B cell (primary cell): Measurements from ENCODE around the gene ERI2.

Source experiments
- EZH2 ChIP-seq: IDR thresholded peaks from 2 replicates; pipeline ENCODE4 v1.6.1; 2012; ENCODE audit warnings: borderline replicate concordance, low read depth, mild to moderate bottlenecking, moderate library complexity, low read length; ENCODE audit not compliant: insufficient read depth, poor library complexity, severe bottlenecking
- TF ChIP-seq, protein P1 (sequence below): fragments of 200-600 bp; IDR thresholded peaks from one replicate; pipeline ENCODE4 v1.8.0; 2022; ENCODE audit warnings: antibody characterized with exemption, mild to moderate bottlenecking

DNA sequence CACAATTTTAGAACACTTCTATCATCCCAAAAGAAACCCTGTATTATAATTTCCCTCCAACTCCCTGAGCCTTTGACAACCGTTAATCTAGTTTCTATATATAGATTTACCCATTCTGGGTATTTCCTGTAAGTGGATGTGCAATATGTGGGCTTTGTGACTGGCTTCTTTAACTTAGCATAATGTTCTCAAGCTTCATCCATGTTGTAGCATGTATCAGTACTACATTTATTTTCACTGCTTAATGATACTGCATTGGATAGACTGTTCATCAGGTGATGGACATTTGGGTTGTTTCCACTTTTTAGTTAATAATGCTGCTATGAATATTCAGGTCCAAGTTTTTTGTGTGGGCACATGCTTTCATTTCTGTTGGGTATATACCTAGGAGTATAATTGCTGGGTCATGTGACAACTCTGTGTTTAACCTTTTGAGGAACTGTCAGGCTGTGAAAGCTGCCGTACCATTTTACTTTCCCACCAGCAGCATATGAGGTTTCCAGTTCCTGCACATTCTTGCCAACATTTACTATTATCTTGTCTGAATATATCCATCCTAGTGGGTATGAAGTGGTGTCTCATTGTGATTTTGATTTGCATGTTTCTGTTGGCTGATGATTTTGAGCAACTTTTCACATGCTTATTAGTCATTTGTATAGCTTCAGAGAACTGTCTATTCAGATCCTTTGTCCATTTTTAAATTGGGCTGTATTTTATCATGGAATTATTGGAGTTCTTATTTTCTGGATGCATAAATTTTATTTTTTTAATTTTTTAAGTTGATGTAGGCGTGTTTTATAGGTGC, 16.5 kb upstream of the ERI2 start:
- TF ChIP-seq, protein P1, sequence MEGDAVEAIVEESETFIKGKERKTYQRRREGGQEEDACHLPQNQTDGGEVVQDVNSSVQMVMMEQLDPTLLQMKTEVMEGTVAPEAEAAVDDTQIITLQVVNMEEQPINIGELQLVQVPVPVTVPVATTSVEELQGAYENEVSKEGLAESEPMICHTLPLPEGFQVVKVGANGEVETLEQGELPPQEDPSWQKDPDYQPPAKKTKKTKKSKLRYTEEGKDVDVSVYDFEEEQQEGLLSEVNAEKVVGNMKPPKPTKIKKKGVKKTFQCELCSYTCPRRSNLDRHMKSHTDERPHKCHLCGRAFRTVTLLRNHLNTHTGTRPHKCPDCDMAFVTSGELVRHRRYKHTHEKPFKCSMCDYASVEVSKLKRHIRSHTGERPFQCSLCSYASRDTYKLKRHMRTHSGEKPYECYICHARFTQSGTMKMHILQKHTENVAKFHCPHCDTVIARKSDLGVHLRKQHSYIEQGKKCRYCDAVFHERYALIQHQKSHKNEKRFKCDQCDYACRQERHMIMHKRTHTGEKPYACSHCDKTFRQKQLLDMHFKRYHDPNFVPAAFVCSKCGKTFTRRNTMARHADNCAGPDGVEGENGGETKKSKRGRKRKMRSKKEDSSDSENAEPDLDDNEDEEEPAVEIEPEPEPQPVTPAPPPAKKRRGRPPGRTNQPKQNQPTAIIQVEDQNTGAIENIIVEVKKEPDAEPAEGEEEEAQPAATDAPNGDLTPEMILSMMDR: no peak
- no peak for TF ChIP-seq EZH2
